Measurements from ENCODE around the gene NPL.

The NPL gene

DNA sequence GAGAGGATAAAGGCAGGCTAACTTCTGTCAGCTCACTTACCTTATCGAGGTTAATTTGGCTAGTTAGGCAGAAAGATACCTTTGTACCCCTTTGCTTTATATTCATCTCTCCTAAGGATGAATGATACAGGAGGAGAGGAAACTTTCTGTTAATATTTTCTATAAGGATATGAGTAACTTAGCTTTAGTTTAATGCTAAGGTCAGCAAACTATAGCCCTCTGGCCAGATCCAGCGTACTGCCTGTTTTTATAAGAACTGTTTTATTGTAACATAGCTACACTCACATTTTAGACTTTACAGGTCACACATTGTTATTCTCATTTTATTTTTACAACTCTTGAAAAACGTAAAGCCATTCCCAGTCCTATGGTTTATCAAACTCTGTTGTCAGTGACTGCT, 67.6 kb downstream of the NPL start:
- Histone ChIP-seq H3K36me3 (ENCODE audit: control insufficient read depth, insufficient read depth, low read length) (peaks cover 78% of the 10 kb centered on the region), H3K9ac (ENCODE audit: low read depth, low read length) (no peak overlapping the region), H3K4me3 (ENCODE audit: low read depth, low read length) (no peak overlapping the region), H3K4me1 (ENCODE audit: control insufficient read depth, insufficient read depth, low read length) (no peaks in the 10 kb centered on the region), H3K27me3 (ENCODE audit: control insufficient read depth, insufficient read depth, low read length) (no peaks in the 10 kb centered on the region), H3K9me3 (ENCODE audit: control insufficient read depth, insufficient read depth, low read length) (no peaks in the 10 kb centered on the region)

DNA sequence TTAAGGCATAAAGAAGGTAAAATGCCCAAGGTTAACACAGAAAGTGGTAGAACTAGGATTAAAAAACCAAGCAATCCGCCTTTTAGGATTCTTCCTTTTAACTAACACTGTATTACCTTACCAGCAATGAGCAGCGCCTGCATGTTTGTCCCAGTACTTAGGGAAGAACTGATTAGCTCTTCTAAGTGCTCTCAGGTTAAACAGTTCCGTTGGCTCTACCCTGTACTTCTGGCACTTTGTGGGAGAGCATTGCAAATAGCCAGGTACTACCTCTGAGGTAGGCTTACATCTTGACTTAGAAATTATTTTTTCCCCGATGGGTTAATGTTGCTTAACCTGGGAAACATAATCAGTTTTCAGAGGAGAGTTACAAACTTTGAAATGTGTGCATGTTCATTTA, 71.1 kb downstream of the NPL start:
- Histone ChIP-seq H3K27me3 (ENCODE audit: control insufficient read depth, insufficient read depth, low read length) (no peaks in the 10 kb centered on the region), H3K9me3 (ENCODE audit: control insufficient read depth, insufficient read depth, low read length) (no peaks in the 10 kb centered on the region), H3K4me1 (ENCODE audit: control insufficient read depth, insufficient read depth, low read length) (no peaks in the 10 kb centered on the region), H3K4me3 (ENCODE audit: low read depth, low read length) (no peak overlapping the region), H3K36me3 (ENCODE audit: control insufficient read depth, insufficient read depth, low read length) (peaks cover 71% of the 10 kb centered on the region), H3K9ac (ENCODE audit: low read depth, low read length) (no peak overlapping the region)

DNA sequence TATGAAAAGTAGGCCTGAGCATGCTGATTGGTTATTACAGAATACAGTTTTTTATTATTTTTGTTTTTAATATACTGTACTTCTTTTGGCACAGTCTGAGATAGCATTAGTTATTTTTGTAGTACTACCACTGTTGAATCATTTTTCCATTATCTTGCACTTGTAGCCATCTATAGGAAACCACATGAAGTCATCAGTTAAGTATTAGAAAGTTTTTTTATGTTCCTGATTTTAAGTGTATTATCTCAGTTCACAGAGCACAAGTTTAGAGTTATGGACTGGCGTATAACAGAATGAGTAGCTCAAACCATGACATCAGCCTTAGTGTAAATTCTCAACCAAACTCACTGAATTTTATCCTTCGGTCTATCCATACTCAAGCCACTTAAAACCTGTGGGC, 72.4 kb downstream of the NPL start:
- Histone ChIP-seq H3K36me3 (ENCODE audit: control insufficient read depth, insufficient read depth, low read length) (peaks cover 67% of the 10 kb centered on the region), H3K27me3 (ENCODE audit: control insufficient read depth, insufficient read depth, low read length) (no peaks in the 10 kb centered on the region), H3K4me3 (ENCODE audit: low read depth, low read length) (no peak overlapping the region), H3K9ac (ENCODE audit: low read depth, low read length) (no peak overlapping the region), H3K4me1 (ENCODE audit: control insufficient read depth, insufficient read depth, low read length) (no peaks in the 10 kb centered on the region), H3K9me3 (ENCODE audit: control insufficient read depth, insufficient read depth, low read length) (no peaks in the 10 kb centered on the region)

DNA sequence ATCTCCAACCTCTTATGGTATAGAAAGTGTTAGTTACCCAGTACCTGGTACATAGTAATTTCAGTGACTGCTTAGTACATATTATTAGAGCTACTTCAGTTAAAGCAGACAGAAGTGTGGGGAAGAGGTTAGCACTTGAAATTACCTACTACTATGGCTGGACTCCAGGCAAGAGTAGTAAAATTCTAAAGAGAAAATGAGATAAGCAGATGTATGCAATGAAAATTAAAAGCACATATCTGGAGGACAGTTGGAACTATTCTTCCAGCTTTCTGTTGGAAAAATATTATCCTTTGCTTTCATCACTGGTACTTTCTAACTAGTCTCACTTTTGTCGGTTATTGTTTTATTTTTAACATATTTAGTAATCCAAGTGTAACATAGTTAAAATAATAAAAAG, 73.3 kb downstream of the NPL start:
- Histone ChIP-seq H3K4me3 (ENCODE audit: low read depth, low read length) (no peak overlapping the region), H3K36me3 (ENCODE audit: control insufficient read depth, insufficient read depth, low read length) (peaks cover 68% of the 10 kb centered on the region), H3K27me3 (ENCODE audit: control insufficient read depth, insufficient read depth, low read length) (no peaks in the 10 kb centered on the region), H3K9ac (ENCODE audit: low read depth, low read length) (no peak overlapping the region), H3K9me3 (ENCODE audit: control insufficient read depth, insufficient read depth, low read length) (no peaks in the 10 kb centered on the region), H3K4me1 (ENCODE audit: control insufficient read depth, insufficient read depth, low read length) (no peaks in the 10 kb centered on the region)

DNA sequence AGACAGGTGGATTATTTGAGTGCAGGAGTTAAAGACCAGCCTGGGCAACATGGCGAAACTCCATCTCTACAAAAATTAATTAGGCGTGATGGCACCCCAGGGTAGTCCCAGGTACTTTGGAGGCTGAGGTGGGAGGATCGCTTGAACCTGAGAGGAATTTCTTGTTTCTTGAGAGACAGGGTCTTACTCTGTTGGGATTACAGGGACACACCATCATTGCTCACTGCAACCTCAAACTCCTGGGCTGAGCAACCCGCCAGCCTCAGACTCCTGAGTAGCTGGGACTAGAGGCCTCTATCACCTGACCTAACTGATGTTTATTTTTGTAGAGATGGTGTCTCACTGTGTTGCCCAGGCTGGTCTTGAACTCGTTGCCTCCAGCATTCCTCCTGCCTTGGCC, 74.4 kb downstream of the NPL start:
- H3K9ac ChIP-seq (ENCODE audit: low read depth, low read length), result no peak overlapping the region
- H3K27me3 ChIP-seq (ENCODE audit: control insufficient read depth, insufficient read depth, low read length), result no peaks in the 10 kb centered on the region
- H3K4me1 ChIP-seq (ENCODE audit: control insufficient read depth, insufficient read depth, low read length), result no peaks in the 10 kb centered on the region
- no peak overlapping the region for H3K4me3 ChIP-seq (ENCODE audit: low read depth, low read length)
- H3K36me3 ChIP-seq (ENCODE audit: control insufficient read depth, insufficient read depth, low read length), result peaks cover 62% of the 10 kb centered on the region
- no peaks in the 10 kb centered on the region for H3K9me3 ChIP-seq (ENCODE audit: control insufficient read depth, insufficient read depth, low read length)

DNA sequence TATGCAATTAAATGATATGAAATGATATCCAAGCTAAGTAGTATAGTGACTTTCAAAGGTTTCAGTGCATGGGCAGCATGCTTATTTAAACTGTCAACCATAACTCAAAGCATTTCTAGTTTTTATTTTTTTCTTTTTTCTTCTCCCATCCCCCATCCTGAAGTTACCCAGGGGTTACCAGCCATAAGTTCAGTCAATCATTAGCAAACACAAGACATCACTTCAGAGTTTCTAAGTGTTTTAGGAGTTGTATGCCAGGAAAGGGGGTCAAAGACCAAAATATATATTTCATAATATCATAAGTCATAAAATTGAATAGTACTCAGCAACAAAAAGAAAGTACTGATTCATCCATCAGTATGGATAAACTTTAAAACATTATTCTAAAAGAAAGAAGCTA, 78.3 kb downstream of the NPL start:
- Histone ChIP-seq H3K9me3 (ENCODE audit: control insufficient read depth, insufficient read depth, low read length) (no peaks in the 10 kb centered on the region), H3K36me3 (ENCODE audit: control insufficient read depth, insufficient read depth, low read length) (peaks cover 46% of the 10 kb centered on the region), H3K9ac (ENCODE audit: low read depth, low read length) (no peak overlapping the region), H3K4me1 (ENCODE audit: control insufficient read depth, insufficient read depth, low read length) (no peaks in the 10 kb centered on the region), H3K4me3 (ENCODE audit: low read depth, low read length) (no peak overlapping the region), H3K27me3 (ENCODE audit: control insufficient read depth, insufficient read depth, low read length) (no peaks in the 10 kb centered on the region)

DNA sequence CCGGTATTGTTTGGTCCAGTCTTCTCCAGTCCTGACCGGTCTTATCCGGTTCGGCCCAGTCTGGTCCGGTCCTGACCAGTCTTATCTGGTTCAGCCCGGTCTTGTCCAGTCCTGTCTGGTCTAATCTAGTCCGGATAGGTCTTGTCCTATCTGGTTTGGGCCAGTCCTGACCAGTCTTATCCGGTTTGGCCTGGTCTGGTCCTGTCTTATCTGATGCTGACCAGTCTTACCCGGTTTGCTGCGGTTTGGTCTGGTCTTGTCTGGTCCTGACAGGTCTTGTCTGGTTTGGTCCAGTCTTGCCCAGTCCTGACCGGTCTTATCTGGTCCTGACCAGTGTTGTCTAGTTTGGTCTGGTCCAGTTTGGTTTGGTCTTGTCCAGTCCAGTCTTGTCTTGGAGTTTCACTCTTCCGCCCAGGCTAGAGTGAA, 79.7 kb downstream of the NPL start:
- no peaks in the 10 kb centered on the region for H3K27me3 ChIP-seq (ENCODE audit: control insufficient read depth, insufficient read depth, low read length)
- H3K4me3 ChIP-seq (ENCODE audit: low read depth, low read length), result no peak overlapping the region
- no peaks in the 10 kb centered on the region for H3K9me3 ChIP-seq (ENCODE audit: control insufficient read depth, insufficient read depth, low read length)
- H3K4me1 ChIP-seq (ENCODE audit: control insufficient read depth, insufficient read depth, low read length), result no peaks in the 10 kb centered on the region
- H3K9ac ChIP-seq (ENCODE audit: low read depth, low read length), result no peak overlapping the region
- peaks cover 54% of the 10 kb centered on the region for H3K36me3 ChIP-seq (ENCODE audit: control insufficient read depth, insufficient read depth, low read length)

DNA sequence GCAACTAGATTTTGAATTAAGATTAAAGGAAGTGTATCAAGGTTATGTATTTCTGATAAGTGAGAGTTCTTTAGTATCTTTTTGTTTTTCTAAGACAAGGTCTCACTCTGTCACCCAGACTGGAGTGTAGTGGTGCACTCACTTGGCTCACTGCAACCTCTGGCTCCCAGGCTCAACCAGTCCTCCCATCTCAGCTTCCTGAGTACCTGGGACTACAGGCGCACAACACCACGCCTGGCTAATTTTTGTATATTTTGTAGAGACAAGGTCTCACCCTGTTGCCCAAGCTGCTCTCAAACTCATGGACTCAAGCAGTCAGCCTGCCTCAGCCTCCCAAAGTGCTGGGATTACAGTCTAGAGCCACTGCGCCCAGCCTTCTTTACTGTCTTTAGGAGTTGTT, 83.3 kb downstream of the NPL start:
- no peak overlapping the region for H3K4me3 ChIP-seq (ENCODE audit: low read depth, low read length)
- H3K27me3 ChIP-seq (ENCODE audit: control insufficient read depth, insufficient read depth, low read length), result no peaks in the 10 kb centered on the region
- peaks cover 52% of the 10 kb centered on the region for H3K36me3 ChIP-seq (ENCODE audit: control insufficient read depth, insufficient read depth, low read length)
- no peak overlapping the region for H3K9ac ChIP-seq (ENCODE audit: low read depth, low read length)
- H3K4me1 ChIP-seq (ENCODE audit: control insufficient read depth, insufficient read depth, low read length), result no peaks in the 10 kb centered on the region
- H3K9me3 ChIP-seq (ENCODE audit: control insufficient read depth, insufficient read depth, low read length), result no peaks in the 10 kb centered on the region

DNA sequence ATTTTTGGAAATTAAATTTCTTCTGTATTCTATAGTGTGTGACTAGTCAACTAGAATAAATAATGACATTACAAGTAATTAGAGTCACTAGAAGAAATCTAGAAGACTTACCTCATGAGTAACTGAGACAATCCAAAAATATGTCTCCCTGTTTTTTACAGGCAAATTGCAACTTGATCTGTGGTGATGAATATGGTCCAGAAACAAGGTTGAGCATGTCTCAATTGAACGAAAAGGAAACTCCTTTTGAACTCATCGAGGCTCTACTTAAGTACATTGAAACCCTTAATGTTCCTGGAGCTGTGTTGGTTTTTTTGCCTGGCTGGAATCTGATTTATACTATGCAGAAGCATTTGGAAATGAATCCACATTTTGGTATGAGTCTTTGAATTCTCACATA, 86.3 kb downstream of the NPL start:
- Histone ChIP-seq H3K4me3 (ENCODE audit: low read depth, low read length) (no peak overlapping the region), H3K9ac (ENCODE audit: low read depth, low read length) (no peak overlapping the region), H3K36me3 (ENCODE audit: control insufficient read depth, insufficient read depth, low read length) (peaks cover 65% of the 10 kb centered on the region), H3K27me3 (ENCODE audit: control insufficient read depth, insufficient read depth, low read length) (no peaks in the 10 kb centered on the region), H3K4me1 (ENCODE audit: control insufficient read depth, insufficient read depth, low read length) (no peaks in the 10 kb centered on the region), H3K9me3 (ENCODE audit: control insufficient read depth, insufficient read depth, low read length) (no peaks in the 10 kb centered on the region)

DNA sequence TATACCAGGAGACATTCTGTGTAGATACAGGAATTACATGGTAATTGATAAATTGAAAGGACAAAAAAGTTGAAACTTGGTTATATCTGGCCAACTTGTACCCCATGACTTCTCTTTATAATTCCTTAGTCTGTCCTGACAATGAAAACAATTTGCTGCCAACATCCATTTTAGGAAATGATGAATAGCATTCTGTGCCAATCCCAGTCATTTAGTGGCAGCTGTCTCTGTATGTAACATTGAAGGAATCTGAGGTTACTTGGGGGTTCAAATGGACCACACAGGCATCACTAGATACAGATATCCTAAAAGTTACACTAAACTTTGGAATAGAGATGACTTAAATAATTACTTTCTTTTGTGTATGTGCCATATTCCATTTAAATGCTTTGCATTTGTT, 87.8 kb downstream of the NPL start:
- Histone ChIP-seq H3K9me3 (ENCODE audit: control insufficient read depth, insufficient read depth, low read length) (no peaks in the 10 kb centered on the region), H3K4me1 (ENCODE audit: control insufficient read depth, insufficient read depth, low read length) (no peaks in the 10 kb centered on the region), H3K27me3 (ENCODE audit: control insufficient read depth, insufficient read depth, low read length) (no peaks in the 10 kb centered on the region), H3K9ac (ENCODE audit: low read depth, low read length) (no peak overlapping the region), H3K36me3 (ENCODE audit: control insufficient read depth, insufficient read depth, low read length) (peaks cover 70% of the 10 kb centered on the region), H3K4me3 (ENCODE audit: low read depth, low read length) (no peak overlapping the region)

DNA sequence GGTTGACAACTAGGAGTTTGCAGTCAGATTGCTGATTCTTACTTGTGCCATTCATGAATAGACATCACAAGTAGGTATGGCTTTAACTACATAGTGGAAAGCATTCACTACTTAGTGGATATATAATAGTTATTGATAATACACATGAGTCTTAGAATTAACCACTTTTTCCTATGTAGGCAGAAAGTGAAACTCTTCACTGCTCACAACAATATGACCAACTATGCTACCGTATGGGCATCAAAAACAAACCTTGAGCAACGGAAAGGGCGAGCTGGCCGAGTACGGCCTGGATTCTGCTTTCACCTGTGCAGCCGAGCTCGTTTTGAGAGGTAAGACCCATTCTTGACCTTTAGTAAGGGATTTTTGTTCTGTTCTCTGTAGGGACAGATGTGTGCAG, 88.3 kb downstream of the NPL start:
- no peak overlapping the region for H3K4me3 ChIP-seq (ENCODE audit: low read depth, low read length)
- H3K4me1 ChIP-seq (ENCODE audit: control insufficient read depth, insufficient read depth, low read length), result no peaks in the 10 kb centered on the region
- no peaks in the 10 kb centered on the region for H3K27me3 ChIP-seq (ENCODE audit: control insufficient read depth, insufficient read depth, low read length)
- peaks cover 72% of the 10 kb centered on the region for H3K36me3 ChIP-seq (ENCODE audit: control insufficient read depth, insufficient read depth, low read length)
- H3K9ac ChIP-seq (ENCODE audit: low read depth, low read length), result no peak overlapping the region
- no peaks in the 10 kb centered on the region for H3K9me3 ChIP-seq (ENCODE audit: control insufficient read depth, insufficient read depth, low read length)

Measured in iPS-15b (cell line).